ENCODE data around the gene ARHGAP23. TPM values are rescaled to one million over a fixed set of nuclear protein-coding genes. Genes with fewer than 3 reads are reported as not detected.

The ARHGAP23 gene
- total and polyA plus RNA-seq, 10 of the 15 experiments (the other 5 are each of a cell fraction or from before 2014, with no cell fraction given), result 0.23 to 5.8 (median 2.1) TPM

- TF ChIP-seq SIX5 (IDR thresholded peaks at IDR 0.05; ENCODE audit: low read depth, low read length, severe bottlenecking) (no peak), TARDBP (IDR thresholded peaks at IDR 0.05; ENCODE audit: borderline replicate concordance) (no peak), SMAD5 (IDR thresholded peaks at IDR 0.05; ENCODE audit: low read depth) (no peak)
Measured at GRCh38 chr17:38509772-38510420, 81.6 kb downstream of the ARHGAP23 start (continued).

DNA sequence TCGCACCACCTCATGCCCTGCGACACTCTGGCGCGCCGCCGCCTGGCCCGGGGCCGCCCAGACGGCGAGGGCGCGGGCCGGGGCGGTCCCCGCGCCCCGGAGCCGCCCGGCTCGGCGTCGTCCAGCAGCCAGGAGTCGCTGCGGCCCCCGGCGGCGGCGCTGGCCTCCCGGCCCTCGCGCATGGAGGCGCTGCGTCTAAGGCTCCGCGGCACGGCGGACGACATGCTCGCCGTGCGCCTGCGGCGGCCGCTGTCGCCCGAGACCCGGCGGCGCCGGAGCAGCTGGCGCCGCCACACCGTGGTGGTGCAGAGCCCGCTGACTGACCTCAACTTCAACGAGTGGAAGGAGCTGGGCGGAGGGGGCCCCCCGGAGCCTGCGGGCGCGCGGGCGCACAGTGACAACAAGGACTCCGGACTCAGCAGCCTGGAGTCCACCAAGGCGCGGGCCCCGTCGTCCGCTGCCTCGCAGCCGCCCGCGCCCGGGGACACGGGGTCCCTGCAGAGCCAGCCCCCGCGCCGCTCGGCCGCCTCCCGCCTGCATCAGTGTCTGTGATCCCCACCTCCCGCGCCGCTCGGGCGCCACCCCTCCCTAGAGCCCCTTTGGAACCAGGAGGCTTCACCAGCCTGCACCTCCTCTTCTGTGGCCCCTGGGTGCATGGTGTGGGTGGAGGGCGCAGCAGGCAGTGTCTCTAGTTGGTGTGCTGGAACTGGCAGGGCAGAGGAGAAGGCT, 82.3 kb downstream of the ARHGAP23 start:
- ChIA-PET SMC1A (ENCODE audit: uncharacterized antibody, unreplicated experiment) (no interaction called here), RAD21 (ENCODE audit: unreplicated experiment) (no interaction called here), CTCF (no interaction called here), POLR2A (no interaction called here)
- no peaks in the 10 kb centered on the region for H3K36me3 ChIP-seq (ENCODE audit: control insufficient read depth in 2 of 2, insufficient read depth in 2 of 2, low read length in 1 of 2)
- intact Hi-C loops (cut with micrococcal nuclease; ENCODE audit: unreplicated experiment) (no loop called here), in situ Hi-C loops (cut with MboI) (no loop called here)
- H3K9me3 ChIP-seq (replicated peaks; ENCODE audit: control insufficient read depth, insufficient read depth, low read length), result no peaks in the 10 kb centered on the region
- H2AFZ ChIP-seq (ENCODE audit: control insufficient read depth, low read depth, low read length), result no peak overlapping the region
- peaks cover 4 to 10% of the 10 kb centered on the region in 2 experiments; a peak in 3 of 4 replicates for H3K27me3 ChIP-seq (replicated peaks in 1 of 2; ENCODE audit: control insufficient read depth in 2 of 2, insufficient read depth in 2 of 2, low read length in 1 of 2)
- peaks cover 3% of the 10 kb centered on the region; the same call in 1 of the 2 replicates for H3K4me1 ChIP-seq (ENCODE audit: control insufficient read depth, insufficient read depth, low read length)
- DNase-seq (ENCODE audit: low read depth, low spot score) (no peak), ATAC-seq (peak; percentile 39), FAIRE-seq (no peak)
- 49% methylated on average over 65 of the region's 86 CpGs for WGBS (ENCODE audit: insufficient coverage, insufficient replicate concordance, low lambda C conversion rate, missing lambda C conversion rate)
- BruUV-seq (replicated peaks), result no TSS peak
- H4K20me1 ChIP-seq (ENCODE audit: control insufficient read depth, insufficient read depth), result no peaks in the 10 kb centered on the region
- H3K4me2 ChIP-seq (ENCODE audit: control insufficient read depth, insufficient read depth), result no peak overlapping the region
- H3K4me3 ChIP-seq, result no peak overlapping the region
- no peaks in the 10 kb centered on the region for H3K79me2 ChIP-seq (ENCODE audit: control insufficient read depth, insufficient read depth, low read length)
- H3K27ac ChIP-seq (ENCODE audit: control insufficient read depth, insufficient read depth), result no peak overlapping the region
- H3K9ac ChIP-seq (ENCODE audit: control insufficient read depth, insufficient read depth, low read length), result no peak overlapping the region
- TF ChIP-seq POLR2AphosphoS5 (IDR thresholded peaks at IDR 0.05; ENCODE audit: low read length) (no peak), PRDM15 (CRISPR knock-in tag; IDR thresholded peaks at IDR 0.05) (no peak), TCF7 (IDR thresholded peaks at IDR 0.05; ENCODE audit: borderline replicate concordance) (no peak), REST (IDR thresholded peaks at IDR 0.05; ENCODE audit: low read depth, low read length) (no peak), SREBF1 (IDR thresholded peaks at IDR 0.05; ENCODE audit: low read length) (no peak), RB1 (IDR thresholded peaks at IDR 0.05; ENCODE audit: borderline replicate concordance) (no peak), FOXK2 (IDR thresholded peaks at IDR 0.05) (no peak), MYC (IDR thresholded peaks at IDR 0.05; ENCODE audit: insufficient read depth, insufficient read length, insufficient replicate concordance, low read length, severe bottlenecking) (no peak), RFX5 (IDR thresholded peaks at IDR 0.05; ENCODE audit: low read depth, low read length) (no peak), IKZF1 (conservative IDR thresholded peaks at IDR 0.05) (no peak)
- TF ChIP-seq, protein P1, sequence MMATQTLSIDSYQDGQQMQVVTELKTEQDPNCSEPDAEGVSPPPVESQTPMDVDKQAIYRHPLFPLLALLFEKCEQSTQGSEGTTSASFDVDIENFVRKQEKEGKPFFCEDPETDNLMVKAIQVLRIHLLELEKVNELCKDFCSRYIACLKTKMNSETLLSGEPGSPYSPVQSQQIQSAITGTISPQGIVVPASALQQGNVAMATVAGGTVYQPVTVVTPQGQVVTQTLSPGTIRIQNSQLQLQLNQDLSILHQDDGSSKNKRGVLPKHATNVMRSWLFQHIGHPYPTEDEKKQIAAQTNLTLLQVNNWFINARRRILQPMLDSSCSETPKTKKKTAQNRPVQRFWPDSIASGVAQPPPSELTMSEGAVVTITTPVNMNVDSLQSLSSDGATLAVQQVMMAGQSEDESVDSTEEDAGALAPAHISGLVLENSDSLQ (IDR thresholded peaks at IDR 0.05), result no peak
